IPS DF 4.7 (cell line): Measurements from ENCODE around the gene HOOK1.

Source experiments
- DNase-seq: peaks from one replicate; pipeline ENCODE4 v3.0.0-alpha.2; 2013; ENCODE audit warnings: low spot score; ENCODE audit errors: extremely low read depth

The HOOK1 gene

DNA sequence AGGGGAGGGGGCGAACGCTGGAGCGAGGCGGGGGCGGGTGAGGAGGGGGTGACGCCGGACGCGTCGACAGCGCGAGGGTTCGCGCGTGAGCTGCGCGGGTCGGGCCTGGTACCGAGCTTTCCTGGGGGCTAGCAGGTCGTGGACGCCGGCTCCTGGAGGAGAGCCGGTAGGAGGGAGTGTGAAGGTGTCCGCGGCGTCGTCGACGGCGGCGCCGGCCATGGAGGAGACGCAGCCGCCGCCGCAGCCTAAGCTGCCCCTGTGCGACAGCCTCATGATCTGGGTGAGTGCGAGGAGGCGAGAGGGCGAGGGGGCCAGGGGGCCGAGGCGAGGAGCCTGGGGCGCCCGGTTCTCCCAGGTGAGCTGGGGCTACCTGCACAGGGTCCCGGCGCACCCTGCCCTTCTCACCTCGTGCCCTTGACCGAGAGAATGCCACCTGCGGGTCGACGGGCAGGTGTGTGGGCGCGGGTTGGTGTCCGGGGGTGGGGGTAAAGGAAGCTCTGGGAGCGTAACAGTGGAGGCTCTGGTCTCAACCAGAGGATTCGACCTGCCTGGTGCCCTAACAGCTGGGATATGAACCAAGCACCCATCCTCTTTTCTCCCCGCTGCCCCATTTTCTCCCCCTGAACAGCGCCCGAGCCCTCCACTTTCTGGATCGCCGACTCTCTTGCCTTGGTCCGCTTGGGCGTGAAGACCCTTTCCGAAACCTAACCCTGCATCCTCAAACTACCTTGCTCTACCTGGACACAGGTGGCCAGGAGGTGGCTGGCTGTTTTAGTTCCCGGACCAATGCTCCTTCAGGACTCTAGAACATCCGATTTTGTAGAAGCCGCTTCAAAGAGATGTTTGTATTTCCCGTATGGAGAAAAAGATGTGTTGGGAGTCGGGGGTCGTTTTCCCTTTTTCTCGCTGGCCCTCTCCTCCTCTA lies at the start of gene HOOK1:
Gene HOOK1, plus strand, starts transcription at position 49 of the 925 bp plus-strand sequence. Its CDS starts 169 bp downstream, at position 218.
- DNase-seq, result no peak

GRCh38 chr1:59765011-59765730 lies 49.6 kb upstream of the HOOK1 start:
- DNase-seq, result no peak

GRCh38 chr1:59766227-59766855 lies 48.4 kb upstream of the HOOK1 start:
- no peak for DNase-seq

- no peak for DNase-seq
Measured at GRCh38 chr1:59767119-59767518, 47.6 kb upstream of the HOOK1 start.

DNA sequence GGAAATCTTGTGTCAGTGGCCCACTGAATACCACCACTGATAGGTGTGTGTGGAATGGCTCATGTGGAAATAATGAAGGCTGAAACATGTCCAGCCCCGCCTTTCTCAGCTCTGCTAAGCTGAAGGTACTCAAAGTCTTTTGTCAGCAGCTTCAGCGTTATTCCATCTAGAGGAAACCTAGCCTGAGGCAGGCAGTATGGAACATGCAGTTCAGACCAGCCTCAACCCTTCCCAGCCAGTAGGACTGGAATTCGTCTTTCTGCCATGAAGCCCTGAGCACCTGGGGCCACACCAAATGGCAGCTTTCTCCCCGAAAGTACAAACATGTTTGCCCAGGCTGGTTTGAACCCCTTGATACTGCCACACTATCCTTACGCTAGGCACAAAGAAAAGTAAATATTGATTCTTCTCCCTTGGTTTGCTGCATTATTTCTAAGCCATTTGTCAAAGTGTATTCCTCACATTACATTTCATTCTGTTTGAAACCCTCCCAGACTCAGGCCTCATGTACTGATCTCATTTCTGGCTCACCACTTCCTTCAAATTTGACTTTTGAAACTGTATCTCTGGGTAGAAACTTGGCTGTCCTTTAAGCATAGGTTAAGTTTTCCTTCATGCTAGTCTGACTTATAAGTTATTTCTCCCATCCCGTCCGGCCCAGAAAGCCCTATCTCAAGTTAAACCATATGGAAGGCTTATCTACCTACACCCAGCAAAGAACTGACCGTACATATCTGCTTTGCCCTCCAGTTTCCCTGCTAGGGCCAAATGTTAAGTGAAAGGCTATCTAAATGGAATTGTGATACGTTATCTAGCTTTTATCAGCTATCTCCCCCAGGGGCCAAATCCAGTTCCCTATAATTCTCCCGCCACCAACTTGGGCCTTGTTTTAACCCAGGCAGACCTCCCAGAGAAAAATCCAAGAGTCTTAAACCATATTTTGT lies 45.7 kb upstream of the HOOK1 start:
- DNase-seq, result no peak

- DNase-seq, result no peak
Measured at GRCh38 chr1:59769736-59770095, 45.0 kb upstream of the HOOK1 start.

GRCh38 chr1:59771361-59771760 lies 43.4 kb upstream of the HOOK1 start:
- no peak for DNase-seq

DNA sequence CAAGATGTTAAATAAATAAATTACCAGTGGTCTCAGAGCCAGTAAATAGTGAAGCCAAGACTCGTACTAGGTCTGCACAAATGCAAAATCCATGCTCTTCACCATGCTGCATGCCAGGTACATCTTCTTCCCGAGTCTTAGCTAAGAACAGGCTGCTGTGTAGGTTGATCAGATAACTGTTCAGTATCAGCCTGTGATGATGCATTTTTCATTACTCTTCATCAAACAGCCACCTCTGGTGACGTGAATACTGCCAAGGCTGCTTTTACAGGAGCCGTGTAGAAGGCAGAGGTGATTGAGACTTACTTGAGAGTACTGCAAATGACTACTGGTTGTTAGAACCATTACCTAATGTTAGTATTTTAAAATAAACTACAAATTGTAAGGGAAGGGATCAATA lies 39.3 kb upstream of the HOOK1 start:
- no peak for DNase-seq

DNA sequence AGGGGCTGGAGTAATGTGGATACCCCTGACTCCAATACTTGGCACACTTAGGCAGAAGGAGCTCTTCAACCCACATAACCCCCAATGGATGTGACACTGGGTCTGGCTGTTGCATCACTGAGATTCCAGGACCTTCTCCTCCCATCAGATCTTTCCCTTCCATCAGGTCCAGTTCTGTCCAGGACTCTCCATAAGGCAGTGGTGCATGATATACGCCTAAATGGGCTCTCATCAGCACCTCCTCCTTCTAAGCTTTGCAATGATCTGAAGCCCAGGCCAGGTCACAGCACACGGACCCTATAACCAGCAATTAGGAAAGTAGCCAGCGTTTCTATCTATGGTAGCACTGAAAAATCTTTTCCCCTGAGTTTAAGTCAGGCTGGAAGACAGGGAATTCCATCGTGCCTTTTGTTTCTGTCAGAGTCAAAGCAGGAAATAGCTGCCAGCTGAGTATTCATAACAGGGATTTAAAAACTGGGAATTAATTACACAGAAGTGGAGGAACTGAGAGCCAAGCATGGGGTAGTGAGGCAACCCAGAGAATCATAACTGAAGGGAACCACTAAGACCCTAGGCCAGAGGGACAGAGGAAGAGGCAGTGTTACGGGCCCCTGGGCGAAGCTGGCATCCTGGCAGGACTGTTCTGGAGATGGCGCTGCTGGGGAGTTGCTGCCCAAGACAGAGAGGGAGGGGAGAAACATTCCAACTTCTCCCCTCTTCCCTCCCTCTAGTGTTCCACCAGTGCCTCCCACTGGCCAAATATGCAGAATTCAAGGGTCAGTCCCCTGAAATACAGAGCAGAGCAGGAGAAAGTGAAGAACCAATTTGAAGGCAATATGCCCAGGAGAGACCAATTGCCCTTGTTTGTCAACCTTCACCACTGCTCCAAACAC lies 37.5 kb upstream of the HOOK1 start:
- DNase-seq, result no peak

GRCh38 chr1:59779949-59780348 lies 34.8 kb upstream of the HOOK1 start:
- DNase-seq, result no peak

DNA sequence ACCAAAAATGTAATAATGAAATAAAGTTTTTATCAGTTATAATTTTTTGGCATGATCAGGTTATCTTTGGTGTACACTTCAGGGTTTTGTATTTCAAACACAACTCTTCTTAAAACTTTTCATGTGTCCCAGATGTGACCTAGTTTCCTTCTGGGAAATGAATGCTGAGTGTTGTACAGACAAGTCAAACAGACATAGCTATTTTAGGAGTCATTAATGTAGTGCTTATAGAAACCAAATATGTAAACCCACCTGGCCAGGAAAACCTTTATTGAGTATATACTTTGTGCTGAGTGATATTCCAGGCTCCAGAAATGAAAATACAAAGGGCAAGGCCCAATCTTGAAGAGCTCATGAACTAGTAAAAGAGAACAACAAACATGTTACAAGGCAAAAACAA lies 25.9 kb upstream of the HOOK1 start:
- no peak for DNase-seq

GRCh38 chr1:59798600-59798999 lies 16.1 kb upstream of the HOOK1 start:
- DNase-seq, result no peak

- no peak for DNase-seq
Measured at GRCh38 chr1:59803458-59804038, 11.2 kb upstream of the HOOK1 start.

DNA sequence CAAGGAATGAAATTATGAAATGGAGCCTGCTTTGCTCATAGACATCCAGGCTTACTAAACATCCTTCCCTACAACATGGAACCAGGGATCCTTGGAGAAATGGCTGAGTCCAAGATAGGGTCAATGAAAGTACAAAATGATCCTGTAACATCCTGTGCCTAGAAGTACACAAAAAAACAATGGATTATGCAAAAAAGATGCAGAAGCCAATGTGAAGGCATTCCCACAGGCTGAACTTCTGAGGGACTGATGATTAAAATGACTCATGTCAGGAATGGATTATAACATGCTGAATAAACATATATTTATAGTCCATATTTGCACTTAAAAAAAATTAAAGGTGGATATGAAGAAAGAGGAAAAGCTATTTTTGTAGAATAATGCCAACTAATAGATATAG lies 10.4 kb upstream of the HOOK1 start:
- DNase-seq, result no peak

DNA sequence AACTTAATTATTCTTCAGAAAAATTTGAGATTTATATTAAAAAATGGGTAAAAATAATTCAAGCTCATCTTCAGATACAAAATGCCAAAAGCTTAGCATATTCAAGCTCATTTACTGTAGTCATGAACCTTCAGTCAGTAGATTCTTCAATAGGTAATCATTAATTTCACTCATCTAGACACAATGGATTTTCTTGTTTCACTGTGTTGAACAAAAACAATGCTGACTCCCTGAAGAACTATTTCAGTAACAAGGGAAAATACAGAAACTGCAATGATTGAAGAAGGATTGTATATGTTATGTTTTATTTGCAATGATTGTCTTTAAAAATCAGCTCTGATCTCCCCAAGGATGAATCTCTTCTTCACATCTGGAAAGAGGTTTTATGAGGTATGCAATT lies 9.2 kb upstream of the HOOK1 start:
- no peak for DNase-seq

GRCh38 chr1:59814180-59814900 lies 409 bp upstream of the HOOK1 start:
- DNase-seq, result peak; percentile 82

GRCh38 chr1:59815892-59816291 lies 1.1 kb downstream of the HOOK1 start:
- DNase-seq, result no peak

DNA sequence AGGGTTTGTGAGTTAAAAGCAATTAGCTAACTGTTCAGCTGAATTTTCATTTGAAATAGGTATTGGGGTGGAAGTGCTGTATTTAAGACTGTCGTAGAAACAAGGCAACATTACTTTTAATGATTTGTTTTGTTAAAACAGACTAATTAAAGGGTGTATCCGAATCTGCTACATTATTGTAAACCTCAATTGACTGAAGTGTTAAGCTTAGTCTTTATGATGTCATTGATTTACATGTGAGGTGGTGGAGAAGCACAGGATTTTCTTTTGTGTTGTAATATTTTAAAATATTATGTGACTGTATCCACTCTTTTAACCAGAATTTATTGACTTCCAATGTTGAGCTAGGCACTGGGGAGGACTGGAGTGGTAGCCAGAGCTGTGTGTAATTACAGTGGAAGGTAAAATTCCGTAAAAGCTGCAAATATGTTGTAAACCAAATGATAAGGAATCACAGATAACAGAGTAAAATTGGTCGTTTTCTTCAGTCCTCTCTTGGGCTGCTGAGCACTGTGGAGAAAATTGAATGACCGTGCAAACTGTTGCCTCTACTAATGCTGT lies 1.6 kb downstream of the HOOK1 start:
- DNase-seq, result no peak
